Bronchial epithelial cell (primary cell): ENCODE data around the gene ATF7. TPM values are rescaled to one million over a fixed set of nuclear protein-coding genes. Genes with fewer than 3 reads are reported as not detected.

Source experiments
- DNase-seq: peaks from one replicate; pipeline ENCODE4 v3.0.0-alpha.2; 2010; ENCODE audit warnings: low read depth
- FAIRE-seq: peaks from 2 replicates; lab custom pipeline; 2011; peaks lifted over from hg19 to GRCh38; lab: Jason Lieb, UNC
- H3K27me3 ChIP-seq: 2 replicates; pipeline ENCODE4 v1.5.1; 2011; ENCODE audit warnings: low read length; ENCODE audit not compliant: control insufficient read depth, insufficient read depth
- H3K36me3 ChIP-seq: 2 replicates; pipeline ENCODE4 v1.5.1; 2011; ENCODE audit warnings: low read length; ENCODE audit not compliant: control insufficient read depth, insufficient read depth
- H3K4me3 ChIP-seq: 2 replicates; pipeline ENCODE4 v1.5.1; 2011; ENCODE audit warnings: mild to moderate bottlenecking, low read depth, low read length, control low read depth
- CTCF ChIP-seq: IDR thresholded peaks from 2 replicates; pipeline ENCODE4 v1.5.1; 2011; ENCODE audit warnings: mild to moderate bottlenecking, moderate library complexity, low read length, control low read depth, inconsistent platforms; ENCODE audit not compliant: insufficient read depth, severe bottlenecking
- total RNA-seq: library from RNA; depleted of rRNA; stranded (reverse); fragments of >200 nt; gene quantifications from 2 replicates; pipeline ENCODE4 v1.2.1, GENCODE V29; 2014

The ATF7 gene
- total RNA-seq, 1 donor from 2014 or later: 5.3 TPM

- DNase-seq: peak; percentile 95
- no peak for FAIRE-seq
- H3K36me3 ChIP-seq: no peaks in the 10 kb centered on the region
- H3K27me3 ChIP-seq: no peaks in the 10 kb centered on the region
- no peak overlapping the region for H3K4me3 ChIP-seq
- TF ChIP-seq CTCF: no peak
Observed at GRCh38 chr12:53561590-53561953, 64.6 kb downstream of the ATF7 start.

GRCh38 chr12:53560912-53561589, 65.1 kb downstream of the ATF7 start:
- TF ChIP-seq CTCF: no peak
- FAIRE-seq (no peak), DNase-seq (no peak)
- no peaks in the 10 kb centered on the region for H3K27me3 ChIP-seq
- no peaks in the 10 kb centered on the region for H3K36me3 ChIP-seq
- H3K4me3 ChIP-seq: no peak overlapping the region

- H3K36me3 ChIP-seq: no peaks in the 10 kb centered on the region
- no peak overlapping the region for H3K4me3 ChIP-seq
- no peaks in the 10 kb centered on the region for H3K27me3 ChIP-seq
- DNase-seq (no peak), FAIRE-seq (no peak)
- TF ChIP-seq CTCF: no peak
Observed at GRCh38 chr12:53560351-53560750, 65.8 kb downstream of the ATF7 start.

GRCh38 chr12:53558631-53559030, 67.6 kb downstream of the ATF7 start:
- Histone ChIP-seq H3K4me3 (no peak overlapping the region), H3K27me3 (no peaks in the 10 kb centered on the region), H3K36me3 (no peaks in the 10 kb centered on the region)
- no peak for TF ChIP-seq CTCF
- DNase-seq (no peak), FAIRE-seq (no peak)

- Histone ChIP-seq H3K4me3 (no peak overlapping the region), H3K36me3 (peaks cover 9% of the 10 kb centered on the region), H3K27me3 (no peaks in the 10 kb centered on the region)
- FAIRE-seq (no peak), DNase-seq (no peak)
- no peak for TF ChIP-seq CTCF
Observed at GRCh38 chr12:53552361-53553327, 73.5 kb downstream of the ATF7 start.
